ENCODE results near the gene OR6X1. TPM values are rescaled to one million over a fixed set of nuclear protein-coding genes. Genes with fewer than 3 reads are reported as not detected.

OR6X1 gene
- total and polyA plus RNA-seq, 2 of the 8 experiments (the other 6 are each of a cell fraction or from before 2014, with no cell fraction given), result not detected

- TF ChIP-seq CHD7 (IDR thresholded peaks at IDR 0.05; ENCODE audit: insufficient replicate concordance, low read length) (peak; percentile 73), TEAD4 (IDR thresholded peaks at IDR 0.05; ENCODE audit: low read depth, low read length) (no peak), HDAC2 (IDR thresholded peaks at IDR 0.05; ENCODE audit: borderline replicate concordance in 1 of 2, low read depth in 2 of 2, low read length in 2 of 2) (peak in 1 of 2 experiments; percentile 27; a peak in 2 of 4 replicates)
Measured at GRCh38 chr11:123775289-123775688, 21.0 kb upstream of the OR6X1 start (continued).
